B cell (primary cell): ENCODE results near the gene GAPVD1. TPM values are rescaled to one million over a fixed set of nuclear protein-coding genes. Genes with fewer than 3 reads are reported as not detected.

Experiments used
- ATAC-seq: fragments of 200-7000 bp; cut with Tn5 transposase; one replicate; pipeline ENCODE4 v1.10.0; 2021; ENCODE audit warnings: low read depth, mild to moderate bottlenecking, moderate number of reproducible peaks, moderate library complexity
- CTCF ChIA-PET: fragments of 350-600 bp; sonication (Branson Sonifier 250); formaldehyde crosslinking; loops from one replicate; lab custom pipeline; 2021; ENCODE audit warnings: antibody characterized with exemption, inconsistent platforms; lab: Charles Lee
- POLR2A ChIA-PET: fragments of 350-600 bp; sonication (Branson Sonifier 250); formaldehyde crosslinking; loops from one replicate; lab custom pipeline; 2021; ENCODE audit warnings: antibody characterized with exemption; lab: Charles Lee
- DNase-seq: peaks from one replicate; pipeline ENCODE4 v3.0.0; 2013
- H2AFZ ChIP-seq: 2 replicates; pipeline ENCODE4 v1.6.1; 2012; ENCODE audit warnings: mild to moderate bottlenecking, low read depth, low read length; ENCODE audit not compliant: insufficient read depth, poor library complexity, severe bottlenecking
- H3K27ac ChIP-seq, 2 donors: 1 replicate in 1 of 2; 2 replicates in 1 of 2; pipeline ENCODE4 v1.5.1; 2012 to 2013; ENCODE audit warnings: low read length in 2 of 2, mild to moderate bottlenecking in 2 of 2, moderate library complexity in 1 of 2
- H3K27me3 ChIP-seq, 4 experiments: fragments of 200-600 bp in 1 of 4; sonication (generic) in 1 of 4; replicated peaks in 1 of 4; 1 replicate in 2 of 4; 2 replicates in 2 of 4; pipeline versions ENCODE4 v1.6.1 to v1.7.0; 2013 to 2016; ENCODE audit warnings: low read length in 3 of 4, mild to moderate bottlenecking in 2 of 4, mixed read lengths in 1 of 4, moderate library complexity in 1 of 4; ENCODE audit not compliant: insufficient read depth in 4 of 4, control insufficient read depth in 3 of 4; ENCODE audit errors: control extremely low read depth in 1 of 4
- H3K36me3 ChIP-seq, 2 experiments: replicated peaks in 1 of 2; 1 replicate in 1 of 2; 2 replicates in 1 of 2; pipeline versions ENCODE4 v1.6.1 to v1.7.1; 2013; ENCODE audit warnings: low read length in 1 of 2; ENCODE audit not compliant: insufficient read depth in 2 of 2, control insufficient read depth in 1 of 2; ENCODE audit errors: control extremely low read depth in 1 of 2, extremely low read depth in 1 of 2
- H3K4me1 ChIP-seq, 2 donors: fragments of 200-600 bp in 1 of 2; sonication (generic) in 1 of 2; 1 replicate in 1 of 2; 2 replicates in 1 of 2; pipeline versions ENCODE4 v1.5.1 to v1.6.1; 2013 to 2017; ENCODE audit warnings: low read length in 2 of 2; ENCODE audit not compliant: control insufficient read depth in 2 of 2, insufficient read depth in 2 of 2
- H3K4me2 ChIP-seq: replicated peaks from 2 replicates; pipeline ENCODE3; 2012; ENCODE audit warnings: mild to moderate bottlenecking, low read depth, low read length; ENCODE audit not compliant: poor library complexity, severe bottlenecking
- H3K4me3 ChIP-seq, 5 experiments: fragments of 200-600 bp in 1 of 5; sonication (generic) in 1 of 5; 1 replicate in 3 of 5; 2 replicates in 2 of 5; pipeline versions ENCODE4 v1.5.1 to v1.7.0; 2011 to 2016; ENCODE audit warnings: low read length in 4 of 5, mild to moderate bottlenecking in 4 of 5, low read depth in 2 of 5, control low read depth in 1 of 5, moderate library complexity in 1 of 5; ENCODE audit not compliant: insufficient read depth in 1 of 5; ENCODE audit errors: control extremely low read depth in 1 of 5, extremely low read depth in 1 of 5
- H3K79me2 ChIP-seq: fragments of 200-600 bp; sonication (generic); one replicate; pipeline ENCODE4 v1.6.0; 2016; ENCODE audit warnings: low read length; ENCODE audit not compliant: control insufficient read depth, insufficient read depth
- H3K9ac ChIP-seq: fragments of 200-600 bp; sonication (generic); 2 replicates; pipeline ENCODE4 v1.6.1; 2017; ENCODE audit warnings: mild to moderate bottlenecking, low read length, moderate library complexity
- H3K9me3 ChIP-seq, 3 donors: one replicate each; pipeline versions ENCODE4 v1.6.1 to v1.7.1; 2013; ENCODE audit warnings: low read length in 2 of 3; ENCODE audit not compliant: control insufficient read depth in 2 of 3, insufficient read depth in 1 of 3; ENCODE audit errors: control extremely low read depth in 1 of 3
- H4K20me1 ChIP-seq: 2 replicates; pipeline ENCODE4 v1.6.0; 2012; ENCODE audit warnings: mild to moderate bottlenecking, low read length; ENCODE audit not compliant: insufficient read depth, control insufficient read depth, poor library complexity, severe bottlenecking
- H3K27ac Mint-ChIP-seq: one replicate; pipeline ENCODE4 v1.8.0; 2021; ENCODE audit warnings: mixed read lengths
- H3K27me3 Mint-ChIP-seq: one replicate; pipeline ENCODE4 v1.8.0; 2021; ENCODE audit warnings: mixed read lengths
- H3K4me1 Mint-ChIP-seq: one replicate; pipeline ENCODE4 v1.8.0; 2021; ENCODE audit warnings: mixed read lengths
- H3K4me3 Mint-ChIP-seq: one replicate; pipeline ENCODE4 v1.8.0; 2021; ENCODE audit warnings: mixed read lengths
- H3K9me3 Mint-ChIP-seq: one replicate; pipeline ENCODE4 v1.8.0; 2022; ENCODE audit warnings: mixed read lengths; ENCODE audit not compliant: insufficient read depth
- CTCF ChIP-seq: fragments of 200-600 bp; IDR thresholded peaks from one replicate; pipeline ENCODE4 v1.8.0; 2022; ENCODE audit warnings: antibody characterized with exemption, mild to moderate bottlenecking
- EZH2 ChIP-seq: IDR thresholded peaks from 2 replicates; pipeline ENCODE4 v1.6.1; 2012; ENCODE audit warnings: borderline replicate concordance, low read depth, mild to moderate bottlenecking, moderate library complexity, low read length; ENCODE audit not compliant: insufficient read depth, poor library complexity, severe bottlenecking
- WGBS: methylation state at CpG from one replicate; pipeline ENCODE4 v1.1.5; 2013; ENCODE audit warnings: missing lambda C conversion rate; ENCODE audit not compliant: insufficient coverage; 5-methylcytosine and 5-hydroxymethylcytosine counted together
- intact Hi-C: fragments of 100-400 bp; cut with micrococcal nuclease; formaldehyde crosslinking; loops from one replicate; pipeline ENCODE4 v1.10.0; 2022
- polyA plus RNA-seq: library from polyadenylated mRNA; depleted of rRNA; stranded (reverse); fragments of >200 nt; gene quantifications from 2 replicates; pipeline ENCODE4 v1.2.3, GENCODE V29; 2012
- total RNA-seq, 2 donors: library from RNA; stranded (reverse); fragments of 120-200 nt in 1 of 2; gene quantifications; 1 replicate in 1 of 2; 2 replicates in 1 of 2; pipeline versions ENCODE4 v1.2.3 to v1.2.4, GENCODE V29; 2013 to 2022

Gene GAPVD1
- total and polyA plus RNA-seq, 2 donors (not counting 1 experiment from before 2014, with no cell fraction given), result 11.8 to 61.2 TPM

GRCh38 chr9:125391704-125392103 is 130.1 kb downstream of the GAPVD1 start:
- Histone ChIP-seq H3K27ac (no peak overlapping the region), H3K4me1 (no peaks in the 10 kb centered on the region), H3K36me3 (no peaks in the 10 kb centered on the region), H4K20me1 (no peaks in the 10 kb centered on the region), H3K4me3 (no peak overlapping the region), H3K27me3 (no peaks in the 10 kb centered on the region), H2AFZ (no peak overlapping the region), H3K9me3 (no peaks in the 10 kb centered on the region), H3K9ac (no peak overlapping the region), H3K4me2 (no peak overlapping the region), H3K79me2 (no peaks in the 10 kb centered on the region)
- Mint-ChIP-seq H3K4me1 (no peaks in the 10 kb centered on the region), H3K9me3 (no peaks in the 10 kb centered on the region), H3K27ac (no peak overlapping the region), H3K4me3 (no peak overlapping the region), H3K27me3 (peaks cover 4% of the 10 kb centered on the region)
- TF ChIP-seq EZH2 (no peak), CTCF (no peak)
- intact Hi-C loops, result no loop called here
- WGBS, result 94% methylated on average over 3 of the region's 6 CpGs
- no peak for ATAC-seq
- DNase-seq, result no peak
- ChIA-PET CTCF (no interaction called here), POLR2A (interaction anchor here (0.6 kb wide), 1 partner anchor 29 kb away, joined by 3 read pairs; no protein-coding TSS in a partner anchor)

DNA sequence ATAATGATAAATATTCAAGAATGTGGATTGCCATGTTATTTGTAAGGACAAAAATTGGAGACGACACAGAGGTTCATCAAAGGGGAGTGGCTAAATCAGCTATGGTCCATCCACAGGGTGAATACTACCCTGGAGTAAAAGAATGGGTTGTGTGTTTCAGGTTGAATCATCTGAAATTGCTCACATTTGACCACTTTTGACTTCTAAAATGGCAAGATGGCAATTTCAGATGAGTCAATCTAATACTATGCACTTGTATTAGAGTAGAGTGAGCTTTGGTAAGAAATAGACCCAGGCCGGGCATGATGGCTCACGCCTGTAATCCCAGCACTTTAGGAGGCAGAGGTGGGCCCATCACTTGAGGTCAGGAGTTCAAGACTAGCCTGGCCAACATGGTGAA is 131.8 kb downstream of the GAPVD1 start:
- DNase-seq, result no peak
- ChIA-PET CTCF (no interaction called here), POLR2A (no interaction called here)
- Histone ChIP-seq H3K27ac (no peak overlapping the region), H3K9me3 (no peaks in the 10 kb centered on the region), H3K36me3 (no peaks in the 10 kb centered on the region), H3K4me3 (no peak overlapping the region), H4K20me1 (no peaks in the 10 kb centered on the region), H3K4me1 (no peaks in the 10 kb centered on the region), H2AFZ (no peak overlapping the region), H3K9ac (no peak overlapping the region), H3K79me2 (no peaks in the 10 kb centered on the region), H3K4me2 (no peak overlapping the region), H3K27me3 (no peaks in the 10 kb centered on the region)
- Mint-ChIP-seq H3K4me1 (no peaks in the 10 kb centered on the region), H3K27me3 (no peaks in the 10 kb centered on the region), H3K9me3 (no peaks in the 10 kb centered on the region), H3K4me3 (no peak overlapping the region), H3K27ac (no peak overlapping the region)
- no peak for ATAC-seq
- no CpG with 5 or more reads among the region's 3 CpGs for WGBS
- intact Hi-C loops, result no loop called here
- TF ChIP-seq CTCF, result no peak
